ENCODE results near the gene PRRG4.
A peak's percentile ranks its signal among the peaks of the same experiment; 100 is the strongest.

DNA sequence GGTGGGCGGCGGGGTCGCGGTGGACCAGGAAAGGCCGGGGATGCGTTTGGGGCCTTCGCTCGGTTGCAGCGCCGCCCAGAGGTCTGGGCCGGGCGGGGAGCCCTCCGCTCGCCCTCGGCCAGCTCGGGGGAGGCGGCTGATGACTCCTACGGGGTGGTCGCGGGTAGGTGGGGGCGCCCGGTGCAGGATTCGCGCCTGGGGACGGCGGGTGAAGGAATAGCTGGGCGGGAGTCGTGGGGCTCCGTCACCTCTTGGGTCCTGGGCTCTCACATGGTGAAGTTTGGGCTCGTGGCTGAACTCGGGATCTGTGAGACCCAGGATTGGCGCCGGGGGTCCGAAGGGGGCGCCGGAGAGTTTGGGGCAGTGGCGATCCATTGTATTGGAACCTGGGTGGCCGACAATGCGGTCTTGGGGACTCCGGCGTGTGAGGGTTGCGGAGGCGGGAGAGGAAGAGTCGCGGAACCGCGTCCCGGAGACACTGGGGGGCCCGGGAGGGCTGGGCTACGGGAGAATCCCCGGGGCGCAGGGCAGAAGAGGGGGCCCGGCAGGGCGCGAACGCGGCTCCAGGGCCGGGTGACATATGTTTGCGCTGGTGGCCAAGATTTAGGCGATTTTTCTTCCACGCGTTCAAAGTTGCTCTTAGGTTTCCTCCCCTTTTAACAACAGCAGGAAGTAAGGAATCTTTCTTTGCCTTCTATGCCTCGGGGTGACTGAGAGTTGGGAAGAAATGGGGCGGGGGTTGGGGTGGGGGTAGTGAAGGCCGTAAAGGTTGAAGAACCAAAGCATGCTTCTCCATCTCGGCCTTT, 63.8 kb downstream of the PRRG4 start:
- TF ChIP-seq, protein P1, sequence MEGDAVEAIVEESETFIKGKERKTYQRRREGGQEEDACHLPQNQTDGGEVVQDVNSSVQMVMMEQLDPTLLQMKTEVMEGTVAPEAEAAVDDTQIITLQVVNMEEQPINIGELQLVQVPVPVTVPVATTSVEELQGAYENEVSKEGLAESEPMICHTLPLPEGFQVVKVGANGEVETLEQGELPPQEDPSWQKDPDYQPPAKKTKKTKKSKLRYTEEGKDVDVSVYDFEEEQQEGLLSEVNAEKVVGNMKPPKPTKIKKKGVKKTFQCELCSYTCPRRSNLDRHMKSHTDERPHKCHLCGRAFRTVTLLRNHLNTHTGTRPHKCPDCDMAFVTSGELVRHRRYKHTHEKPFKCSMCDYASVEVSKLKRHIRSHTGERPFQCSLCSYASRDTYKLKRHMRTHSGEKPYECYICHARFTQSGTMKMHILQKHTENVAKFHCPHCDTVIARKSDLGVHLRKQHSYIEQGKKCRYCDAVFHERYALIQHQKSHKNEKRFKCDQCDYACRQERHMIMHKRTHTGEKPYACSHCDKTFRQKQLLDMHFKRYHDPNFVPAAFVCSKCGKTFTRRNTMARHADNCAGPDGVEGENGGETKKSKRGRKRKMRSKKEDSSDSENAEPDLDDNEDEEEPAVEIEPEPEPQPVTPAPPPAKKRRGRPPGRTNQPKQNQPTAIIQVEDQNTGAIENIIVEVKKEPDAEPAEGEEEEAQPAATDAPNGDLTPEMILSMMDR (conservative IDR thresholded peaks at IDR 0.05 in 1 of 2, IDR thresholded peaks at IDR 0.05 in 1 of 2; ENCODE audit: low read depth in 1 of 2, low read length in 2 of 2): peak; percentile 43 to 47
- no peak for TF ChIP-seq EZH2 (IDR thresholded peaks at IDR 0.05; ENCODE audit: low read length, missing control alignments)

Measured in fibroblast of lung (primary cell).